K562 (cell line): ENCODE measurements around the gene TRIP12. TPM values are rescaled to one million over a fixed set of nuclear protein-coding genes. Genes with fewer than 3 reads are reported as not detected.

Source experiments
- ATAC-seq: fragments of 200-7000 bp; cut with Tn5 transposase; 3 replicates; pipeline ENCODE4 v1.9.1; 2020; ENCODE audit warnings: moderate library complexity
- BruUV-seq: library from RNA; stranded (reverse); fragments of 400-500 nt; replicated peaks from 2 replicates; lab custom pipeline; 2021; lab: Mats Ljungman, UMichigan
- CTCF ChIA-PET: fragments of 300-600 bp; formaldehyde crosslinking; extraction: SDS; loops from one replicate; lab custom pipeline; 2021; ENCODE audit warnings: low intra/inter-chr PET ratio; lab: Yijun Ruan, JAX
- POLR2A ChIA-PET: fragments of 300-600, 350-650 bp; sonication (Branson Sonifier 250); formaldehyde crosslinking; extraction: SDS; loops from one replicate; lab custom pipeline; 2021; ENCODE audit warnings: antibody characterized with exemption, inconsistent platforms; lab: Yijun Ruan, JAX
- DNase-seq, 4 experiments: peaks; one replicate each; pipeline versions ENCODE4 v3.0.0 to v3.0.0-alpha.2; 2011 to 2018; ENCODE audit warnings: low spot score in 3 of 4, mixed read lengths in 3 of 4; ENCODE audit errors: extremely low read depth in 1 of 4
- FAIRE-seq: peaks from 2 replicates; lab custom pipeline; 2011; peaks lifted over from hg19 to GRCh38; lab: Jason Lieb, UNC
- H2AFZ ChIP-seq: 2 replicates; pipeline ENCODE4 v1.6.0; 2011; ENCODE audit warnings: low read depth, low read length, control low read depth, inconsistent platforms
- H3K27ac ChIP-seq: fragments of 200-600 bp; 3 replicates; pipeline ENCODE4 v1.8.0; 2011; ENCODE audit warnings: low read depth, mild to moderate bottlenecking, control low read depth, inconsistent platforms, low read length, moderate library complexity, mixed read lengths; ENCODE audit errors: extremely low read depth
- H3K27me3 ChIP-seq, 2 experiments: fragments of 300-600 bp in 1 of 2; 2 replicates in 1 of 2; 3 replicates in 1 of 2; pipeline versions ENCODE4 v1.6.0 to v1.8.0; 2011; ENCODE audit warnings: inconsistent platforms in 2 of 2, low read length in 2 of 2, mild to moderate bottlenecking in 1 of 2, mixed read lengths in 1 of 2, moderate library complexity in 1 of 2; ENCODE audit not compliant: control insufficient read depth in 2 of 2, insufficient read depth in 2 of 2
- H3K36me3 ChIP-seq: fragments of 300-600 bp; 3 replicates; pipeline ENCODE4 v1.8.0; 2011; ENCODE audit warnings: mild to moderate bottlenecking, low read length, inconsistent platforms; ENCODE audit not compliant: control insufficient read depth, insufficient read depth
- H3K4me1 ChIP-seq, 2 experiments: fragments of 200-600 bp in 1 of 2; replicated peaks in 1 of 2; 2 replicates in 1 of 2; 3 replicates in 1 of 2; pipeline versions ENCODE4 v1.5.1 to v1.8.0; 2011; ENCODE audit warnings: inconsistent platforms in 2 of 2, low read length in 2 of 2, mild to moderate bottlenecking in 1 of 2, mixed read lengths in 1 of 2, moderate library complexity in 1 of 2; ENCODE audit not compliant: control insufficient read depth in 2 of 2, insufficient read depth in 2 of 2
- H3K4me2 ChIP-seq: 2 replicates; pipeline ENCODE4 v1.6.1; 2011; ENCODE audit warnings: low read length, control low read depth, inconsistent platforms, mixed read lengths; ENCODE audit not compliant: insufficient read depth
- H3K4me3 ChIP-seq: fragments of 200-600 bp; sonication (generic), shearing (Covaris generic); 2 replicates; pipeline ENCODE4 v1.5.1; 2016; ENCODE audit warnings: control low read depth, inconsistent platforms
- H3K79me2 ChIP-seq: fragments of 200-600 bp; 3 replicates; pipeline ENCODE4 v1.8.0; 2011; ENCODE audit warnings: low read length, inconsistent platforms; ENCODE audit not compliant: control insufficient read depth, insufficient read depth
- H3K9ac ChIP-seq, 2 experiments: 2 replicates each; pipeline versions ENCODE4 v1.6.0 to v1.6.1; 2011; ENCODE audit warnings: low read depth in 2 of 2, low read length in 2 of 2, control low read depth in 1 of 2, inconsistent platforms in 1 of 2, mild to moderate bottlenecking in 1 of 2, mixed read lengths in 1 of 2; ENCODE audit not compliant: insufficient read depth in 1 of 2
- H3K9me1 ChIP-seq: one replicate; pipeline ENCODE4 v1.6.0; 2011; ENCODE audit warnings: inconsistent platforms, mild to moderate bottlenecking, low read length, moderate library complexity; ENCODE audit not compliant: control insufficient read depth, insufficient read depth
- H3K9me3 ChIP-seq: replicated peaks from 2 replicates; pipeline ENCODE4 v1.5.1; 2011; ENCODE audit warnings: low read depth, low read length, inconsistent platforms; ENCODE audit not compliant: control insufficient read depth, insufficient read depth
- H4K20me1 ChIP-seq: replicated peaks from 2 replicates; pipeline ENCODE4 v1.6.1; 2011; ENCODE audit warnings: low read length, inconsistent platforms, mixed read lengths; ENCODE audit not compliant: control insufficient read depth, insufficient read depth
- BRD4 ChIP-seq: fragments of 200-600 bp; sonication (generic); IDR thresholded peaks from 2 replicates; pipeline ENCODE4 v1.6.1; 2017; ENCODE audit warnings: inconsistent platforms
- HEY1 ChIP-seq: fragments of 250-450 bp; sonication (Bioruptor Pico); IDR thresholded peaks from 2 replicates; pipeline ENCODE4 v1.5.0; 2020; ENCODE audit warnings: mild to moderate bottlenecking, moderate library complexity, borderline replicate concordance
- IFI16 ChIP-seq: fragments of 250-450 bp; sonication (Bioruptor Pico); IDR thresholded peaks from 2 replicates; pipeline ENCODE4 v2.1.2; 2022; ENCODE audit warnings: mild to moderate bottlenecking, inconsistent platforms
- ZKSCAN3 ChIP-seq: fragments of 250-450 bp; sonication (Bioruptor Pico); IDR thresholded peaks from 2 replicates; pipeline ENCODE4 v1.4.0; 2020
- WGBS: fragments of 100-300 bp; shearing (Covaris generic); methylation state at CpG from one replicate; pipeline ENCODE4 v1.1.6; 2016; ENCODE audit warnings: low coverage, mixed read lengths; ENCODE audit not compliant: insufficient coverage; ENCODE audit errors: missing lambda C conversion rate; 5-methylcytosine and 5-hydroxymethylcytosine counted together
- in situ Hi-C: fragments of 300-500 bp; cut with MboI; formaldehyde crosslinking; loops from 4 replicates; pipeline ENCODE4 v1.15.0; 2018; ENCODE audit warnings: inconsistent platforms, mixed read lengths
- intact Hi-C: fragments of 100-400 bp; cut with micrococcal nuclease; formaldehyde crosslinking; loops from 2 replicates; pipeline ENCODE4 v1.14.2; 2022
- polyA plus RNA-seq, 8 experiments: library from polyadenylated mRNA; depleted of rRNA in 4 of 8; stranded (reverse) in 5 of 8; unstranded in 3 of 8; fragments of >200 nt; fragmentation: Nextera tagmentation in 2 of 8; fragmentation: Illumina TruSeq in 1 of 8; extraction: Ambion mirVana in 2 of 8; extraction: Trizol in 1 of 8; gene quantifications; 2 replicates each; pipeline versions ENCODE4 v1.2.1 to v1.2.3, GENCODE V29; 2011 to 2014; ENCODE audit warnings: inconsistent platforms in 1 of 8, missing spikeins in 1 of 8
- total RNA-seq, 7 experiments: library from RNA; depleted of rRNA in 6 of 7; stranded (reverse); fragments of >200 nt in 6 of 7; fragmentation: Illumina TruSeq in 2 of 7; extraction: Trizol in 2 of 7; gene quantifications; 2 replicates each; pipeline versions ENCODE4 v1.2.1 to v1.2.3, GENCODE V29; 2011 to 2021; ENCODE audit warnings: low replicate concordance in 1 of 7
- TF ChIP-seq, protein P1 (sequence below): fragments of 450-650 bp; IDR thresholded peaks from 2 replicates; pipeline ENCODE4 v1.6.1; 2016; ENCODE audit warnings: mild to moderate bottlenecking
- TF ChIP-seq, protein P2 (sequence below): fragments of 450-650 bp; IDR thresholded peaks from 2 replicates; pipeline ENCODE4 v1.6.1; 2018; ENCODE audit warnings: mild to moderate bottlenecking, low read depth; ENCODE audit not compliant: partially characterized antibody
- TF ChIP-seq, protein P3 (sequence below): fragments of 450-650 bp; IDR thresholded peaks from 2 replicates; pipeline ENCODE4 v1.6.1; 2017; ENCODE audit warnings: antibody characterized with exemption, mild to moderate bottlenecking
- TF ChIP-seq, protein P4 (sequence below), 2 experiments: IDR thresholded peaks; 2 replicates each; pipeline ENCODE4 v1.6.1; 2012; ENCODE audit warnings: improper control_type of control experiment in 2 of 2, low read depth in 2 of 2, low read length in 2 of 2, borderline replicate concordance in 1 of 2

TRIP12 gene
- total and polyA plus RNA-seq, 9 of the 15 experiments (the other 6 are each of a cell fraction or from before 2014, with no cell fraction given): 15.2 to 131 (median 80.1) TPM

DNA sequence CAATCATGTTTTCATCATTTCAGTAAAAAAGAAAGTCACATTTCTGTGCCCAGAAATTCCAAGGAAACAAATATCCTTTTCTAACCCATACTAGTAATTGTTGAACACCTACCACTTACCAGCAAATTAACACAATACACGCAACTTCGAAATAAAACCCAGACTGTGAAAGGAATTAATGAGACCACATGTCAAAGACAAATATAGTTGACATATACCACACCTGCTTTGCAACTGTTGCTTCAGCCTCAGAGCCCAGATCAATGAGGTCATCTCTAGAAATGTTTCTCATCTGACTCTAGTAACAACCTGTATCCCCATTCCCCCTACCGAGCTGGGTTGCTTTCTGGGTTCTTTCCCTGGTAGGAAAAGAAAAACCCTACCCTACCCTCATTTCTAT lies 52.6 kb downstream of the TRIP12 start:
- no peak for DNase-seq
- H3K4me3 ChIP-seq: no peak overlapping the region
- in situ Hi-C loops: no loop called here
- no peak overlapping the region for H3K9ac ChIP-seq
- FAIRE-seq: no peak
- ChIA-PET CTCF (no interaction called here), POLR2A (no interaction called here)
- no peaks in the 10 kb centered on the region for H3K9me3 ChIP-seq
- WGBS: 92% methylated on average over 2 of the region's 3 CpGs
- H3K9me1 ChIP-seq: no peaks in the 10 kb centered on the region
- peaks cover 65% of the 10 kb centered on the region for H3K79me2 ChIP-seq
- H2AFZ ChIP-seq: no peak overlapping the region
- no peak for ATAC-seq
- intact Hi-C loops: no loop called here
- no peaks in the 10 kb centered on the region for H4K20me1 ChIP-seq
- TF ChIP-seq, protein P1, sequence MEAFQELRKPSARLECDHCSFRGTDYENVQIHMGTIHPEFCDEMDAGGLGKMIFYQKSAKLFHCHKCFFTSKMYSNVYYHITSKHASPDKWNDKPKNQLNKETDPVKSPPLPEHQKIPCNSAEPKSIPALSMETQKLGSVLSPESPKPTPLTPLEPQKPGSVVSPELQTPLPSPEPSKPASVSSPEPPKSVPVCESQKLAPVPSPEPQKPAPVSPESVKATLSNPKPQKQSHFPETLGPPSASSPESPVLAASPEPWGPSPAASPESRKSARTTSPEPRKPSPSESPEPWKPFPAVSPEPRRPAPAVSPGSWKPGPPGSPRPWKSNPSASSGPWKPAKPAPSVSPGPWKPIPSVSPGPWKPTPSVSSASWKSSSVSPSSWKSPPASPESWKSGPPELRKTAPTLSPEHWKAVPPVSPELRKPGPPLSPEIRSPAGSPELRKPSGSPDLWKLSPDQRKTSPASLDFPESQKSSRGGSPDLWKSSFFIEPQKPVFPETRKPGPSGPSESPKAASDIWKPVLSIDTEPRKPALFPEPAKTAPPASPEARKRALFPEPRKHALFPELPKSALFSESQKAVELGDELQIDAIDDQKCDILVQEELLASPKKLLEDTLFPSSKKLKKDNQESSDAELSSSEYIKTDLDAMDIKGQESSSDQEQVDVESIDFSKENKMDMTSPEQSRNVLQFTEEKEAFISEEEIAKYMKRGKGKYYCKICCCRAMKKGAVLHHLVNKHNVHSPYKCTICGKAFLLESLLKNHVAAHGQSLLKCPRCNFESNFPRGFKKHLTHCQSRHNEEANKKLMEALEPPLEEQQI: no peak
- TF ChIP-seq ZKSCAN3 (CRISPR knock-in tag): no peak
- TF ChIP-seq BRD4: no peak
- TF ChIP-seq HEY1 (CRISPR knock-in tag): no peak
- TF ChIP-seq, protein P2, sequence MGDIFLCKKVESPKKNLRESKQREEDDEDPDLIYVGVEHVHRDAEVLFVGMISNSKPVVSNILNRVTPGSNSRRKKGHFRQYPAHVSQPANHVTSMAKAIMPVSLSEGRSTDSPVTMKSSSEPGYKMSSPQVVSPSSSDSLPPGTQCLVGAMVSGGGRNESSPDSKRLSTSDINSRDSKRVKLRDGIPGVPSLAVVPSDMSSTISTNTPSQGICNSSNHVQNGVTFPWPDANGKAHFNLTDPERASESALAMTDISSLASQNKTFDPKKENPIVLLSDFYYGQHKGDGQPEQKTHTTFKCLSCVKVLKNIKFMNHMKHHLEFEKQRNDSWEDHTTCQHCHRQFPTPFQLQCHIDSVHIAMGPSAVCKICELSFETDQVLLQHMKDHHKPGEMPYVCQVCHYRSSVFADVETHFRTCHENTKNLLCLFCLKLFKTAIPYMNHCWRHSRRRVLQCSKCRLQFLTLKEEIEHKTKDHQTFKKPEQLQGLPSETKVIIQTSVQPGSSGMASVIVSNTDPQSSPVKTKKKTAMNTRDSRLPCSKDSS: no peak
- TF ChIP-seq IFI16 (CRISPR knock-in tag): no peak
- TF ChIP-seq, protein P3, sequence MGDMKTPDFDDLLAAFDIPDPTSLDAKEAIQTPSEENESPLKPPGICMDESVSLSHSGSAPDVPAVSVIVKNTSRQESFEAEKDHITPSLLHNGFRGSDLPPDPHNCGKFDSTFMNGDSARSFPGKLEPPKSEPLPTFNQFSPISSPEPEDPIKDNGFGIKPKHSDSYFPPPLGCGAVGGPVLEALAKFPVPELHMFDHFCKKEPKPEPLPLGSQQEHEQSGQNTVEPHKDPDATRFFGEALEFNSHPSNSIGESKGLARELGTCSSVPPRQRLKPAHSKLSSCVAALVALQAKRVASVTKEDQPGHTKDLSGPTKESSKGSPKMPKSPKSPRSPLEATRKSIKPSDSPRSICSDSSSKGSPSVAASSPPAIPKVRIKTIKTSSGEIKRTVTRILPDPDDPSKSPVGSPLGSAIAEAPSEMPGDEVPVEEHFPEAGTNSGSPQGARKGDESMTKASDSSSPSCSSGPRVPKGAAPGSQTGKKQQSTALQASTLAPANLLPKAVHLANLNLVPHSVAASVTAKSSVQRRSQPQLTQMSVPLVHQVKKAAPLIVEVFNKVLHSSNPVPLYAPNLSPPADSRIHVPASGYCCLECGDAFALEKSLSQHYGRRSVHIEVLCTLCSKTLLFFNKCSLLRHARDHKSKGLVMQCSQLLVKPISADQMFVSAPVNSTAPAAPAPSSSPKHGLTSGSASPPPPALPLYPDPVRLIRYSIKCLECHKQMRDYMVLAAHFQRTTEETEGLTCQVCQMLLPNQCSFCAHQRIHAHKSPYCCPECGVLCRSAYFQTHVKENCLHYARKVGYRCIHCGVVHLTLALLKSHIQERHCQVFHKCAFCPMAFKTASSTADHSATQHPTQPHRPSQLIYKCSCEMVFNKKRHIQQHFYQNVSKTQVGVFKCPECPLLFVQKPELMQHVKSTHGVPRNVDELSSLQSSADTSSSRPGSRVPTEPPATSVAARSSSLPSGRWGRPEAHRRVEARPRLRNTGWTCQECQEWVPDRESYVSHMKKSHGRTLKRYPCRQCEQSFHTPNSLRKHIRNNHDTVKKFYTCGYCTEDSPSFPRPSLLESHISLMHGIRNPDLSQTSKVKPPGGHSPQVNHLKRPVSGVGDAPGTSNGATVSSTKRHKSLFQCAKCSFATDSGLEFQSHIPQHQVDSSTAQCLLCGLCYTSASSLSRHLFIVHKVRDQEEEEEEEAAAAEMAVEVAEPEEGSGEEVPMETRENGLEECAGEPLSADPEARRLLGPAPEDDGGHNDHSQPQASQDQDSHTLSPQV: no peak
- TF ChIP-seq, protein P4, sequence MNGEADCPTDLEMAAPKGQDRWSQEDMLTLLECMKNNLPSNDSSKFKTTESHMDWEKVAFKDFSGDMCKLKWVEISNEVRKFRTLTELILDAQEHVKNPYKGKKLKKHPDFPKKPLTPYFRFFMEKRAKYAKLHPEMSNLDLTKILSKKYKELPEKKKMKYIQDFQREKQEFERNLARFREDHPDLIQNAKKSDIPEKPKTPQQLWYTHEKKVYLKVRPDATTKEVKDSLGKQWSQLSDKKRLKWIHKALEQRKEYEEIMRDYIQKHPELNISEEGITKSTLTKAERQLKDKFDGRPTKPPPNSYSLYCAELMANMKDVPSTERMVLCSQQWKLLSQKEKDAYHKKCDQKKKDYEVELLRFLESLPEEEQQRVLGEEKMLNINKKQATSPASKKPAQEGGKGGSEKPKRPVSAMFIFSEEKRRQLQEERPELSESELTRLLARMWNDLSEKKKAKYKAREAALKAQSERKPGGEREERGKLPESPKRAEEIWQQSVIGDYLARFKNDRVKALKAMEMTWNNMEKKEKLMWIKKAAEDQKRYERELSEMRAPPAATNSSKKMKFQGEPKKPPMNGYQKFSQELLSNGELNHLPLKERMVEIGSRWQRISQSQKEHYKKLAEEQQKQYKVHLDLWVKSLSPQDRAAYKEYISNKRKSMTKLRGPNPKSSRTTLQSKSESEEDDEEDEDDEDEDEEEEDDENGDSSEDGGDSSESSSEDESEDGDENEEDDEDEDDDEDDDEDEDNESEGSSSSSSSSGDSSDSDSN (IDR thresholded peaks at IDR 0.05; ENCODE audit: borderline replicate concordance in 1 of 2, low read depth in 2 of 2, low read length in 2 of 2): no peak
- BruUV-seq: no TSS peak
- H3K4me2 ChIP-seq: no peak overlapping the region
- H3K27ac ChIP-seq: no peak overlapping the region
- H3K4me1 ChIP-seq: no peaks in the 10 kb centered on the region; a peak in 1 of 5 replicates
- H3K36me3 ChIP-seq: peaks cover 24% of the 10 kb centered on the region; the same call in 1 of the 3 replicates
- no peaks in the 10 kb centered on the region for H3K27me3 ChIP-seq
